Ishikawa (cell line): Measurements from ENCODE around the gene WDR70.

Experiments used
- CEBPB ChIP-seq: IDR thresholded peaks from 2 replicates; pipeline ENCODE4 v1.6.1; 2012
- CREB1 ChIP-seq: IDR thresholded peaks from 2 replicates; pipeline ENCODE4 v1.6.1; 2012; ENCODE audit warnings: low read depth
- EGR1 ChIP-seq: IDR thresholded peaks from 2 replicates; pipeline ENCODE4 v1.6.1; 2012
- EP300 ChIP-seq: IDR thresholded peaks from 2 replicates; pipeline ENCODE4 v1.6.1; 2012; ENCODE audit warnings: borderline replicate concordance
- FOXM1 ChIP-seq: IDR thresholded peaks from 2 replicates; pipeline ENCODE4 v1.6.1; 2012; ENCODE audit warnings: low read depth, borderline replicate concordance
- MAX ChIP-seq: IDR thresholded peaks from 2 replicates; pipeline ENCODE4 v1.6.1; 2012
- NFIC ChIP-seq: IDR thresholded peaks from 2 replicates; pipeline ENCODE4 v1.6.1; 2012
- RAD21 ChIP-seq: IDR thresholded peaks from 2 replicates; pipeline ENCODE4 v1.6.1; 2012; ENCODE audit warnings: low read depth
- REST ChIP-seq: IDR thresholded peaks from 2 replicates; pipeline ENCODE4 v1.6.1; 2012; ENCODE audit warnings: low read depth, mild to moderate bottlenecking
- TAF1 ChIP-seq: IDR thresholded peaks from 2 replicates; pipeline ENCODE4 v1.6.1; 2012; ENCODE audit warnings: low read depth, mild to moderate bottlenecking
- TCF12 ChIP-seq: IDR thresholded peaks from 2 replicates; pipeline ENCODE4 v1.6.1; 2012; ENCODE audit warnings: low read depth
- TEAD4 ChIP-seq: IDR thresholded peaks from 2 replicates; pipeline ENCODE4 v1.6.1; 2012
- USF1 ChIP-seq: IDR thresholded peaks from 2 replicates; pipeline ENCODE4 v1.6.1; 2012
- YY1 ChIP-seq: IDR thresholded peaks from 2 replicates; pipeline ENCODE4 v1.6.1; 2012; ENCODE audit warnings: low read depth
- ZBTB7A ChIP-seq: IDR thresholded peaks from 2 replicates; pipeline ENCODE4 v1.6.1; 2012; ENCODE audit warnings: low read depth

The WDR70 gene

GRCh38 chr5:37514946-37515345 is 135.8 kb downstream of the WDR70 start:
- TF ChIP-seq REST, result no peak
- no peak for TF ChIP-seq EGR1

- TF ChIP-seq EP300, result no peak
- TF ChIP-seq ZBTB7A, result no peak
- no peak for TF ChIP-seq EGR1
- TF ChIP-seq USF1, result no peak
- TF ChIP-seq CEBPB, result no peak
- no peak for TF ChIP-seq RAD21
- no peak for TF ChIP-seq MAX
- no peak for TF ChIP-seq NFIC
- no peak for TF ChIP-seq TEAD4
- TF ChIP-seq YY1, result no peak
- TF ChIP-seq FOXM1, result no peak
Measured at GRCh38 chr5:37517686-37518085, 138.6 kb downstream of the WDR70 start.

- TF ChIP-seq TAF1 (no peak), USF1 (no peak), CREB1 (no peak), MAX (no peak), TEAD4 (no peak), TCF12 (no peak)
Measured at GRCh38 chr5:37519304-37519703, 140.2 kb downstream of the WDR70 start.

GRCh38 chr5:37519807-37520206 is 140.7 kb downstream of the WDR70 start:
- no peak for TF ChIP-seq CREB1
- TF ChIP-seq REST, result no peak
- TF ChIP-seq TAF1, result no peak
- no peak for TF ChIP-seq USF1

GRCh38 chr5:37520811-37521210 is 141.7 kb downstream of the WDR70 start:
- TF ChIP-seq CEBPB (no peak), EGR1 (no peak), USF1 (no peak), FOXM1 (no peak), YY1 (no peak), TCF12 (no peak), TAF1 (no peak), MAX (no peak), CREB1 (no peak), NFIC (no peak), ZBTB7A (no peak), EP300 (no peak), REST (no peak), TEAD4 (no peak), RAD21 (no peak)
